ENCODE results near the gene ETV6. TPM values are rescaled to one million over a fixed set of nuclear protein-coding genes. Genes with fewer than 3 reads are reported as not detected.

Gene ETV6
- total and polyA plus RNA-seq, 9 of the 15 experiments (the other 6 are each of a cell fraction or from before 2014, with no cell fraction given): 0.81 to 12.7 (median 4.1) TPM

DNA sequence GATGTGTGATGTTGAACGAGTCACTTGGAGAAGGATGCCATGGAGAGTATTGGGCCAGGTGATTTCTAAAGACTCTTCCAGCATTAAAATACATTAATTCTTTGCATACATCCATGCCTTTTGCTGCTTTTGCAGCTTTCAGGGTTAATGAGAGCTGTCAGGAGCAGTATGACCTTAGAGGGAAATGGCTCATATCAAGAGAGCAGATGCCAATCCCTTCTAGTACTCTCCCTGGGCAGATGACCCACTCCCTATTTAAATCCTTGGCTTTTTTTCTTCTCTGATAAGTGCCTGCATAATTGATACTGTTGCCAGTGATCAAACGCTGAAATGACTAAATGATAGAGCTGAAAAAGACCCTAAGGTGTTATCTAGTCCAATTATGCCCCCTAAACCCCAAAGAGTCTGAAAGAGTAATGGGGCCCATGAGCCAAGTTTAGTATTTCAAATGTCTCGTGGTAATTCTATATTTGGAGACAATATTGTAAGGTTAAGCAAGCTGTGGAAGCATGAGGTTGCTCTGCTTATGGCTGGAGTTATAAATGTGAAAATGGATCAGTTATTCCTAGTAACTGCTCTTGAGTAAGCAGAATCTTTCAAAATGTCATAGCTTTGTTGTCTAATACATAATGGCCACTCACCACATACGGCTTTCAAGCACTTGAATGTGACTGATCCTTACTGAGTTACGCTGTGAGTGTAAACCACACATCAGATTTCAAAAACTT, 137.3 kb downstream of the ETV6 start:
- POLR2A ChIA-PET: no interaction called here
- Histone ChIP-seq H4K20me1 (replicated peaks; ENCODE audit: control insufficient read depth, insufficient read depth, low read length) (no peaks in the 10 kb centered on the region), H3K9me1 (ENCODE audit: control insufficient read depth, insufficient read depth, low read length) (no peaks in the 10 kb centered on the region), H3K79me2 (ENCODE audit: control insufficient read depth, insufficient read depth, low read length) (no peaks in the 10 kb centered on the region; the same call in 2 of the 3 replicates), H3K9me3 (replicated peaks; ENCODE audit: control insufficient read depth, insufficient read depth, low read depth, low read length) (no peaks in the 10 kb centered on the region), H2AFZ (ENCODE audit: low read depth, low read length) (no peak overlapping the region), H3K4me2 (ENCODE audit: insufficient read depth, low read length) (no peak overlapping the region), H3K27me3 (ENCODE audit: control insufficient read depth in 2 of 2, insufficient read depth in 2 of 2, low read length in 2 of 2) (no peaks in the 10 kb centered on the region), H3K9ac (ENCODE audit: insufficient read depth in 1 of 2, low read depth in 2 of 2, low read length in 2 of 2) (no peak overlapping the region), H3K27ac (ENCODE audit: extremely low read depth, low read depth, low read length) (no peak overlapping the region), H3K36me3 (ENCODE audit: control insufficient read depth, insufficient read depth, low read length) (no peaks in the 10 kb centered on the region), H3K4me3 (no peak overlapping the region), H3K4me1 (replicated peaks in 1 of 2; ENCODE audit: control insufficient read depth in 2 of 2, insufficient read depth in 2 of 2, low read length in 2 of 2) (no peaks in the 10 kb centered on the region; a peak in 1 of 5 replicates)
- WGBS (ENCODE audit: insufficient coverage, low coverage, missing lambda C conversion rate): 71% methylated on average over 5 of the region's 5 CpGs
- intact Hi-C loops (cut with micrococcal nuclease) (no loop called here), in situ Hi-C loops (cut with MboI) (no loop called here)
- TF ChIP-seq SIN3B (IDR thresholded peaks at IDR 0.05; ENCODE audit: low read depth) (no peak), KDM2B (CRISPR knock-in tag; IDR thresholded peaks at IDR 0.05) (no peak), PHB (CRISPR knock-in tag; IDR thresholded peaks at IDR 0.05) (no peak), HLTF (IDR thresholded peaks at IDR 0.05) (no peak)
- TF ChIP-seq, protein P1, sequence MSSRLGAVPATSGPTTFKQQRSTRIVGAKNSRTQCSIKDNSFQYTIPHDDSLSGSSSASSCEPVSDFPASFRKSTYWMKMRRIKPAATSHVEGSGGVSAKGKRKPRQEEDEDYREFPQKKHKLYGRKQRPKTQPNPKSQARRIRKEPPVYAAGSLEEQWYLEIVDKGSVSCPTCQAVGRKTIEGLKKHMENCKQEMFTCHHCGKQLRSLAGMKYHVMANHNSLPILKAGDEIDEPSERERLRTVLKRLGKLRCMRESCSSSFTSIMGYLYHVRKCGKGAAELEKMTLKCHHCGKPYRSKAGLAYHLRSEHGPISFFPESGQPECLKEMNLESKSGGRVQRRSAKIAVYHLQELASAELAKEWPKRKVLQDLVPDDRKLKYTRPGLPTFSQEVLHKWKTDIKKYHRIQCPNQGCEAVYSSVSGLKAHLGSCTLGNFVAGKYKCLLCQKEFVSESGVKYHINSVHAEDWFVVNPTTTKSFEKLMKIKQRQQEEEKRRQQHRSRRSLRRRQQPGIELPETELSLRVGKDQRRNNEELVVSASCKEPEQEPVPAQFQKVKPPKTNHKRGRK (tag; IDR thresholded peaks at IDR 0.05): no peak
- ATAC-seq (no peak), DNase-seq (ENCODE audit: extremely low read depth in 1 of 4, low spot score in 3 of 4) (no peak), FAIRE-seq (no peak)
- CTCF ChIA-PET (ENCODE audit: low intra/inter-chr PET ratio): no interaction called here
- BruUV-seq (replicated peaks): no TSS peak
